GM18511 (cell line): Measurements from ENCODE around the gene SLC35D2.
"Not testable (repeated sequence)": the region's sequence is repeated elsewhere in the genome, so short reads cannot be mapped to it uniquely, and the experiment has no call there.

Experiments used
- ATAC-seq: cut with Tn5 transposase; IDR thresholded peaks from one replicate; pipeline ENCODE4 v1.9.1; 2021; ENCODE audit warnings: mild to moderate bottlenecking, moderate library complexity; ENCODE audit not compliant: unreplicated experiment

SLC35D2 gene

GRCh38 chr9:96400132-96400910 is 16.8 kb upstream of the SLC35D2 start:
- no peak for ATAC-seq

GRCh38 chr9:96399325-96399633 is 15.8 kb upstream of the SLC35D2 start:
- ATAC-seq, result peak; percentile 13

- peak; percentile 59 for ATAC-seq
Observed at GRCh38 chr9:96398582-96399324, 15.2 kb upstream of the SLC35D2 start.

GRCh38 chr9:96395964-96396363 is 12.5 kb upstream of the SLC35D2 start:
- no peak for ATAC-seq

GRCh38 chr9:96394832-96395496 is 11.5 kb upstream of the SLC35D2 start:
- no peak for ATAC-seq

GRCh38 chr9:96392263-96392662 is 8.8 kb upstream of the SLC35D2 start:
- ATAC-seq, result no peak

GRCh38 chr9:96391021-96391765 is 7.7 kb upstream of the SLC35D2 start:
- no peak for ATAC-seq

GRCh38 chr9:96388144-96388543 is 4.6 kb upstream of the SLC35D2 start:
- no peak for ATAC-seq

GRCh38 chr9:96386157-96386556 is 2.6 kb upstream of the SLC35D2 start:
- ATAC-seq, result no peak

GRCh38 chr9:96382839-96383164 is 709 bp downstream of the SLC35D2 start:
- no peak for ATAC-seq

GRCh38 chr9:96382175-96382574 is 1.3 kb downstream of the SLC35D2 start:
- no peak for ATAC-seq

GRCh38 chr9:96381696-96382095 is 1.8 kb downstream of the SLC35D2 start:
- ATAC-seq, result no peak

- no peak for ATAC-seq
Observed at GRCh38 chr9:96381125-96381524, 2.4 kb downstream of the SLC35D2 start.

- no peak for ATAC-seq
Observed at GRCh38 chr9:96379461-96379860, 4.0 kb downstream of the SLC35D2 start.

- ATAC-seq, result no peak
Observed at GRCh38 chr9:96378187-96378586, 5.3 kb downstream of the SLC35D2 start.

GRCh38 chr9:96376891-96377874 is 6.3 kb downstream of the SLC35D2 start:
- no peak for ATAC-seq

GRCh38 chr9:96375507-96375906 is 8.0 kb downstream of the SLC35D2 start:
- ATAC-seq, result not testable (repeated sequence)

- ATAC-seq, result no peak
Observed at GRCh38 chr9:96367943-96368342, 15.6 kb downstream of the SLC35D2 start.

- ATAC-seq, result no peak
Observed at GRCh38 chr9:96363175-96363967, 20.1 kb downstream of the SLC35D2 start.
